Peyer's patch (tissue), 4 donors: Measurements from ENCODE around the gene AQP11. TPM values are rescaled to one million over a fixed set of nuclear protein-coding genes. Genes with fewer than 3 reads are reported as not detected.
A peak's percentile ranks its signal among the peaks of the same experiment; 100 is the strongest.
"Not testable (repeated sequence)": the region's sequence is repeated elsewhere in the genome, so short reads cannot be mapped to it uniquely, and the experiment has no call there.

Experiments used
- DNase-seq, 3 donors: peaks; one replicate each; pipeline ENCODE4 v3.0.0-alpha.2; 2017 to 2019
- H3K27ac ChIP-seq, 4 donors: fragments of 200-600 bp; sonication (generic); one replicate each; pipeline ENCODE4 v1.5.1; 2016 to 2019
- H3K27me3 ChIP-seq, 2 donors: fragments of 200-600 bp; sonication (generic); one replicate each; pipeline ENCODE4 v1.5.1; 2019
- H3K36me3 ChIP-seq, 3 donors: fragments of 200-600 bp; sonication (generic); one replicate each; pipeline ENCODE4 v1.5.1; 2016 to 2019
- H3K4me1 ChIP-seq, 4 donors: fragments of 200-600 bp; sonication (generic); one replicate each; pipeline ENCODE4 v1.5.1; 2016 to 2019
- H3K4me3 ChIP-seq, 4 donors: fragments of 200-600 bp; sonication (generic); 1 replicate in 3 of 4; 2 replicates in 1 of 4; pipeline ENCODE4 v1.5.1; 2016 to 2019; ENCODE audit warnings: mild to moderate bottlenecking in 1 of 4
- H3K9me3 ChIP-seq, 4 donors: fragments of 200-600 bp; sonication (generic); one replicate each; pipeline ENCODE4 v1.5.1; 2016 to 2019; ENCODE audit warnings: mild to moderate bottlenecking in 1 of 4
- POLR2A ChIP-seq, 2 donors: fragments of 450-650 bp; IDR thresholded peaks; one replicate each; pipeline ENCODE4 v1.5.1; 2017; ENCODE audit warnings: antibody characterized with exemption in 2 of 2, mild to moderate bottlenecking in 2 of 2, moderate library complexity in 2 of 2
- total RNA-seq, 4 donors: library from RNA; depleted of rRNA; stranded (reverse); fragments of >200 nt; gene quantifications; one replicate each; pipeline ENCODE4 v1.1.0, GENCODE V29; 2016
- TF ChIP-seq, protein P1 (sequence below), 6 experiments: fragments of 450-650 bp in 4 of 6; fragments of 200-600 bp in 2 of 6; sonication (generic) in 1 of 6; IDR thresholded peaks; one replicate each; pipeline ENCODE4 v1.5.1; 2017 to 2019; ENCODE audit warnings: antibody characterized with exemption in 6 of 6, mild to moderate bottlenecking in 3 of 6, moderate library complexity in 1 of 6

AQP11 gene
- total RNA-seq, 4 donors from 2014 or later: 5.0 to 62.0 (median 18.0) TPM

DNA sequence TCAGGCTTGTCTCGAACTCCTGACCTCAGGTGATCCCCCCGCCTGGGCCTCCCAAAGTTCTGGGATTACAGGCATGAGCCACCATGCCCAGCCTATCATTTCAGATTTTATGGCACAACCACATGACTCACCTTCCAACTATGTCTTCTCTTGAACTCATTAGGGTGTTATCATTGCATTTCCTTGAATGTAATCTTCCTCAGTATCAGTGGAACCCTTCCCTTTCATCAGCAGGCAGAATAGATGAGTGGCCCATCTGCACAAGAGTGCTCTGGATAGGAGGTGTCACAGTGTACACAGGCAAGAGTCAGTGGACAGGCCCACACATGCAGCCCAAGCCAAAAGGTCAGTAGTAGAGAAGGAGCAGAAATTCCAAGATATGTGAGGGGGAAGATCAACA, 29.1 kb upstream of the AQP11 start:
- Histone ChIP-seq H3K36me3 (no peaks in the 10 kb centered on the region), H3K9me3 (no peaks in the 10 kb centered on the region), H3K27ac (peak overlapping the region in 3 of 4 donors; percentile 37 to 89 (median 75)), H3K4me3 (no peak overlapping the region), H3K4me1 (peaks cover 0 to 14% (median 0%) of the 10 kb centered on the region in 4 donors), H3K27me3 (no peaks in the 10 kb centered on the region)
- TF ChIP-seq, protein P1, sequence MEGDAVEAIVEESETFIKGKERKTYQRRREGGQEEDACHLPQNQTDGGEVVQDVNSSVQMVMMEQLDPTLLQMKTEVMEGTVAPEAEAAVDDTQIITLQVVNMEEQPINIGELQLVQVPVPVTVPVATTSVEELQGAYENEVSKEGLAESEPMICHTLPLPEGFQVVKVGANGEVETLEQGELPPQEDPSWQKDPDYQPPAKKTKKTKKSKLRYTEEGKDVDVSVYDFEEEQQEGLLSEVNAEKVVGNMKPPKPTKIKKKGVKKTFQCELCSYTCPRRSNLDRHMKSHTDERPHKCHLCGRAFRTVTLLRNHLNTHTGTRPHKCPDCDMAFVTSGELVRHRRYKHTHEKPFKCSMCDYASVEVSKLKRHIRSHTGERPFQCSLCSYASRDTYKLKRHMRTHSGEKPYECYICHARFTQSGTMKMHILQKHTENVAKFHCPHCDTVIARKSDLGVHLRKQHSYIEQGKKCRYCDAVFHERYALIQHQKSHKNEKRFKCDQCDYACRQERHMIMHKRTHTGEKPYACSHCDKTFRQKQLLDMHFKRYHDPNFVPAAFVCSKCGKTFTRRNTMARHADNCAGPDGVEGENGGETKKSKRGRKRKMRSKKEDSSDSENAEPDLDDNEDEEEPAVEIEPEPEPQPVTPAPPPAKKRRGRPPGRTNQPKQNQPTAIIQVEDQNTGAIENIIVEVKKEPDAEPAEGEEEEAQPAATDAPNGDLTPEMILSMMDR (IDR thresholded peaks at IDR 0.05): no peak
- TF ChIP-seq POLR2A (IDR thresholded peaks at IDR 0.05): peak in 1 of 2 donors; percentile 2
- DNase-seq: no peak

DNA sequence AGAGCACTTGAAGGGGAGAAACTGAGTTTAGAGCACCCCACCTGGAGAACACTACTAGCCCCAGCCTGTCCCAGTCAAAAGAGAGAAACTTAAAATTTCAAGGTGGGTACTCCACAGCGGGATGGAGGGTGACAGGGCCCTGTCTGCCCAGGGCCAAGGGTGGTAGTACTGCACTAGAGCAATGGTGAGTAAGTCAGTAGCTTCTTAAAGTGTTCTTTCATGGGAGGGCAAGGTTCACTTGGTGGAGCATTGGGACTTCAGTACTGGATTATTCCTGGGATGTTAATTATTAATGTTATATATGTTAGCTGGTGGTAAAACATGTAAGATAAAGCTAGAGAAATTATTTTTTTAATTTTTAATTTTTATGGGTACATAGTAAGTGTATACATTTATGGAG, 28.5 kb upstream of the AQP11 start:
- peak overlapping the region in 1 of 4 donors; percentile 20 for H3K4me3 ChIP-seq
- H3K9me3 ChIP-seq: no peaks in the 10 kb centered on the region
- peak in 1 of 3 donors; percentile 63 for DNase-seq
- peak overlapping the region in 3 of 4 donors; percentile 37 to 89 (median 75) for H3K27ac ChIP-seq
- no peaks in the 10 kb centered on the region for H3K27me3 ChIP-seq
- no peaks in the 10 kb centered on the region for H3K36me3 ChIP-seq
- peak; percentile 19 to 31 for TF ChIP-seq POLR2A (IDR thresholded peaks at IDR 0.05)
- TF ChIP-seq, protein P1 (IDR thresholded peaks at IDR 0.05): no peak
- peaks cover 0 to 14% (median 0%) of the 10 kb centered on the region in 4 donors for H3K4me1 ChIP-seq

DNA sequence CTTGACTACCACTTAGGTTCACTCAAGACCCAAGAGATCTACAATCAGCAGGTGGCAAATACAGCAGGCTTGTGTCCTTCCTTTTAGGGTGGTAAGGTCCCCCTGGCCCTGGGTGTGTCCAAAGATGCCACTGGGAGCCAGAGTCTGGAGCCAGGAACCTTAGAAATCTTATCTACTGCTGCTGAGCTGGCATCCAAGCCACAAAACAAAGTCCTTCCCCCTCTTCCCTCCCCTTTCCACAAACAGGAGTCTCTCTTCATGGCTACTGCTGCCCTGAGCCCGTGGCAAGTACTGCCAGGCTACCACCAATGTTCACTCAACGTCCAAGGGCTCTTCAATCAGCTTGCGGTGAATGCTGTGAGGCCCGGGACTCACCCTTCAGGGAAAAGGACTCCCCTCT, 21.4 kb upstream of the AQP11 start:
- no peaks in the 10 kb centered on the region for H3K27me3 ChIP-seq
- no peak overlapping the region for H3K4me3 ChIP-seq
- no peaks in the 10 kb centered on the region for H3K36me3 ChIP-seq
- no peaks in the 10 kb centered on the region for H3K4me1 ChIP-seq
- H3K9me3 ChIP-seq: no peaks in the 10 kb centered on the region
- no peak overlapping the region for H3K27ac ChIP-seq
- no peak for DNase-seq
- TF ChIP-seq, protein P1 (IDR thresholded peaks at IDR 0.05): no peak
- no peak for TF ChIP-seq POLR2A (IDR thresholded peaks at IDR 0.05)

DNA sequence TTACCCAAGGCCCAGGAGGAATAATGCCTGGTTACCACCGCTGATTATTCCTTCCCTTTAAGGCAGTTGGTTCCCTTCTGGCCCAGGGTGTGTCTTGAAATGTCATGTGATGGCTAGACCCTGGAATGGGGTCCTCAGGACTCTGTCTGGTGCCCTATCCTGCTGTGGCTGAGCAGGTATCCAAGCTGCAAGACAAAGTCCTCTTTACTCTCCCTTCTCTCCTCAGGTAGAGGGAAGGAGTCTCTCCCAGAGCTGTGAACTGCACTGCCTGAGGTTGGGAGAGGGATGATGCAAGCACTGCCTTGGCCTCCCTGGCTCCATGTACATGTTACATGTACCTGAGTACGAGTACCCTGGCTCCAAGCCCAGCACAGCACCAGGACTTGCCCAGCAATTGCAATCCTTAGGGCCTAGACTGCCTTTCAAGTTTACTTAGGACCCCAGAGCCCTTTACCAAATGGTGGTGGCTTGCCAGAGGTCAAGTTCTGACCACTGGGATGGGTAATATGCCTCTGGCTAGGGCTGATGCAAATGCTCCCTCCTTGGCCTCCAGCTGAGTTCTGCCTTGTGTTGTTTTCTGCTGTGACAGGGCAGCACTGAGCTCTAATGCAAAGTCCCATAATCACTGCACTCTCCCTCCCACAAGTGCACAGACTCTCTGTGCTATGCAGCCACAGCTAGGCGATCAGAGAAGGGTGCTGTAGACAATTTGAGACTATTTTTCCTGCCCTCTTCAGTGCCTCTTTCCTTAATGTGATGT, 20.7 kb upstream of the AQP11 start:
- H3K9me3 ChIP-seq: no peaks in the 10 kb centered on the region
- no peaks in the 10 kb centered on the region for H3K4me1 ChIP-seq
- H3K4me3 ChIP-seq: no peak overlapping the region
- no peak for DNase-seq
- no peak overlapping the region for H3K27ac ChIP-seq
- H3K36me3 ChIP-seq: no peaks in the 10 kb centered on the region
- no peaks in the 10 kb centered on the region for H3K27me3 ChIP-seq
- TF ChIP-seq, protein P1 (IDR thresholded peaks at IDR 0.05): no peak
- TF ChIP-seq POLR2A (IDR thresholded peaks at IDR 0.05): no peak

DNA sequence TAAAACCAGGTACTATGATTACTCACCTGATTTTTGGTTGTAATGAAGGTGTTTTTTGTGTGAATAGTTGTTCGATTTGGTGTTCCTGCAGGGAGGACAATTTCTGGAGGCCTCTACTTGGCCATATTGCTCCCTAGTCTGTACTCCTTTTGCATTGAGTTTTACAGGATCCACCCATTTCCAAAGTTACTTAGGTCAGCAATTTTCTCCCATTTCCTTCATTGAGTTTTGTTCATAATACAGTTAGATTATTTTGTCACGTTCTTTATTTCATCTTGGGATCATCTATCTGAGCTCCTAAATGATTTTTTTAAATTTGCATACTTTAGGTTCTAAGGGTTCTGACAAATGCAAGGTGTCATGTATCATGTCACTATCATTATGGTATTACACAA, 20.1 kb upstream of the AQP11 start:
- TF ChIP-seq, protein P1 (IDR thresholded peaks at IDR 0.05): no peak
- TF ChIP-seq POLR2A (IDR thresholded peaks at IDR 0.05): no peak
- Histone ChIP-seq H3K4me1 (no peaks in the 10 kb centered on the region), H3K27ac (no peak overlapping the region), H3K36me3 (no peaks in the 10 kb centered on the region), H3K9me3 (no peaks in the 10 kb centered on the region), H3K27me3 (no peaks in the 10 kb centered on the region), H3K4me3 (no peak overlapping the region)
- no peak for DNase-seq

DNA sequence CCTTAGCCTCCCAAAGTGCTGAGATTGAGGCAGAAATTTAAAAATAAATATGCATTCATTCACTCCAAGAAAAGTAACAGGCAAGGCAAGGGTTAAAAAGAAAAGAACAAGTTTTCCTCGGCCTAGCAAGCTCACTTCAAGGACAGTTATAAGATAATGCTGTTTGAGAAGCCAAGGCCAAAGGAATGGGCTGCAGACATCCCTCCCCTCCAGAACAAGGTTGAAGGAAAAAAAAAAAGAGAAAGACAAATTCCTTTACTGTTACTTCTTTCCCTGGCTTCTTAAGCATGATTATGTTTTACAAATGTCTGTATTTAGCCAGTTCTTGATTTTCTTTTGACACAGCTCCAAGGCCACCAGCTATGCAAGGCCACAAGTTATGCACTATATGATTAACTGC, 18.9 kb upstream of the AQP11 start:
- not testable (repeated sequence) for DNase-seq, H3K9me3 ChIP-seq, H3K27me3 ChIP-seq, H3K36me3 ChIP-seq, H3K4me1 ChIP-seq, H3K27ac ChIP-seq, H3K4me3 ChIP-seq

DNA sequence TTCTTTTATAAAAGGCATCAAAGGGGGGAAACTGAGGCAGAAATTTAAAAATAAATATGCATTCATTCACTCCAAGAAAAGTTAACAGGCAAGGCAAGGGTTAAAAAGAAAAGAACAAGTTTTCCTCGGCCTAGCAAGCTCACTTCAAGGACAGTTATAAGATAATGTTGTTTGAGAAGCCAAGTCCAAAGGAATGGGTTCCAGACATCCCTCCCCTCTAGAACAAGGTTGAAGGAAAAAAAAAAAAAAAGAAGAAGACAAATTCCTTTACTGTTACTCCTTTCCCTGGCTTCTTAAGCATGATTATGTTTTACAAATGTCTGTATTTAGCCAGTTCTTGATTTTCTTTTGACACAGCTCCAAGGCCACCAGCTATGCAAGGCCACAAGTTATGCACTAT, 14.3 kb upstream of the AQP11 start:
- DNase-seq, H3K27ac ChIP-seq, H3K36me3 ChIP-seq, H3K4me3 ChIP-seq, H3K27me3 ChIP-seq, H3K9me3 ChIP-seq, H3K4me1 ChIP-seq: not testable (repeated sequence)
